Endothelial cell of coronary artery (primary cell): ENCODE measurements around the gene GAB4. TPM values are rescaled to one million over a fixed set of nuclear protein-coding genes. Genes with fewer than 3 reads are reported as not detected.

Experiments
- total RNA-seq: library from RNA; depleted of rRNA; stranded (reverse); fragments of >200 nt; gene quantifications from 2 replicates; pipeline ENCODE4 v1.2.3, GENCODE V29; 2014

Gene GAB4
- under 0.01 TPM in 1 of 2 replicates, not detected in the other for total RNA-seq

GRCh38 chr22:17007852-17008731 lies at the start of gene GAB4:
TSS of gene GAB4 (minus strand) at chr22:17008222. CDS start at chr22:17008114, 108 bp downstream.

Other genes starting within 250 kb of the GAB4 start
- not detected in 2 replicates for gene XKR3, start 182.8 kb downstream of the GAB4 start, total RNA-seq
- gene IL17RA, start 76.8 kb upstream of the GAB4 start, total RNA-seq, result 6.1 and 6.8 TPM in 2 replicates
- 0.09 and 0.36 TPM in 2 replicates for gene TMEM121B, start 113.1 kb upstream of the GAB4 start, total RNA-seq
- 40.4 and 50.7 TPM in 2 replicates for gene HDHD5, start 151.1 kb upstream of the GAB4 start, total RNA-seq
- gene ADA2, start 211.2 kb upstream of the GAB4 start, total RNA-seq, result 1.6 and 2.6 TPM in 2 replicates